OCI-LY7 (cell line): ENCODE data around the gene SLC1A3. TPM values are rescaled to one million over a fixed set of nuclear protein-coding genes. Genes with fewer than 3 reads are reported as not detected.

Experiments used
- BruUV-seq: library from RNA; stranded (reverse); fragments of 400-500 nt; replicated peaks from 2 replicates; lab custom pipeline; 2021; lab: Mats Ljungman, UMichigan
- CTCF ChIA-PET: fragments of 300-600 bp; sonication (Branson Sonifier 250); formaldehyde crosslinking; loops from one replicate; lab custom pipeline; 2022; ENCODE audit warnings: antibody characterized with exemption; ENCODE audit not compliant: unreplicated experiment; lab: Charles Lee
- POLR2A ChIA-PET: fragments of 300-600 bp; sonication (Branson Sonifier 250); formaldehyde crosslinking; loops from one replicate; lab custom pipeline; 2022; ENCODE audit warnings: antibody characterized with exemption; lab: Charles Lee
- DNase-seq: peaks from one replicate; pipeline ENCODE4 v3.0.0-alpha.2; 2015; ENCODE audit warnings: low spot score
- H2AFZ ChIP-seq: fragments of 200-600 bp; sonication (generic), shearing (Covaris generic); 2 replicates; pipeline ENCODE4 v1.6.1; 2014; ENCODE audit warnings: mild to moderate bottlenecking, antibody characterized with exemption, low read length, moderate library complexity
- H3K27ac ChIP-seq: fragments of 200-600 bp; sonication (generic); 2 replicates; pipeline ENCODE4 v1.5.1; 2014; ENCODE audit warnings: mixed run types, low read depth, mild to moderate bottlenecking, moderate library complexity, low read length, inconsistent platforms; ENCODE audit not compliant: poor library complexity, severe bottlenecking
- H3K36me3 ChIP-seq: fragments of 200-600 bp; sonication (generic); 2 replicates; pipeline ENCODE4 v1.6.1; 2014; ENCODE audit warnings: mild to moderate bottlenecking, antibody characterized with exemption, low read length, moderate library complexity, mixed read lengths; ENCODE audit not compliant: insufficient read depth
- H3K4me1 ChIP-seq: fragments of 200-600 bp; sonication (generic); 2 replicates; pipeline ENCODE4 v1.5.1; 2014; ENCODE audit warnings: mild to moderate bottlenecking, low read length; ENCODE audit not compliant: insufficient read depth, poor library complexity, severe bottlenecking
- H3K4me2 ChIP-seq: fragments of 200-600 bp; sonication (generic); 2 replicates; pipeline ENCODE4 v1.6.1; 2014; ENCODE audit warnings: mild to moderate bottlenecking, low read length
- H3K4me3 ChIP-seq: fragments of 200-600 bp; sonication (generic); 2 replicates; pipeline ENCODE4 v1.5.1; 2014; ENCODE audit warnings: mild to moderate bottlenecking, low read depth, low read length; ENCODE audit not compliant: poor library complexity, severe bottlenecking
- H3K79me2 ChIP-seq: fragments of 200-600 bp; sonication (generic); 2 replicates; pipeline ENCODE4 v1.6.1; 2016; ENCODE audit warnings: low read depth, mild to moderate bottlenecking, low read length, moderate library complexity, mixed read lengths; ENCODE audit not compliant: insufficient read depth
- H3K9me2 ChIP-seq: fragments of 200-600 bp; sonication (generic); 2 replicates; pipeline ENCODE4 v1.6.1; 2016; ENCODE audit warnings: mild to moderate bottlenecking, low read length, mixed read lengths; ENCODE audit not compliant: insufficient read depth
- H3K9me3 ChIP-seq: fragments of 200-600 bp; sonication (generic); 2 replicates; pipeline ENCODE4 v1.6.1; 2014; ENCODE audit warnings: mild to moderate bottlenecking, mixed run types, low read length, mixed read lengths
- H4K20me1 ChIP-seq: fragments of 200-600 bp; sonication (generic); 2 replicates; pipeline ENCODE4 v1.6.1; 2014; ENCODE audit warnings: mild to moderate bottlenecking, antibody characterized with exemption, low read length, moderate library complexity, mixed read lengths; ENCODE audit not compliant: insufficient read depth
- EZH2phosphoT487 ChIP-seq: fragments of 200-600 bp; sonication (generic); IDR thresholded peaks from 2 replicates; pipeline ENCODE4 v1.6.1; 2018; ENCODE audit warnings: low read depth, borderline replicate concordance, mild to moderate bottlenecking, mixed run types, antibody characterized with exemption, low read length, moderate library complexity, mixed read lengths
- intact Hi-C: fragments of 100-400 bp; cut with micrococcal nuclease; formaldehyde crosslinking; loops from one replicate; pipeline ENCODE4 v1.10.0; 2022; ENCODE audit not compliant: unreplicated experiment
- total RNA-seq, 2 experiments: library from RNA; depleted of rRNA in 1 of 2; stranded (reverse); fragments of >200 nt in 1 of 2; shearing (Covaris generic) in 1 of 2; gene quantifications; 2 replicates each; pipeline ENCODE4 v1.2.3, GENCODE V29; 2014 to 2022
- TF ChIP-seq, protein P1 (sequence below): fragments of 200-600 bp; sonication (generic); conservative IDR thresholded peaks from 2 replicates; pipeline ENCODE4 v1.5.1; 2014; ENCODE audit warnings: mild to moderate bottlenecking, antibody characterized with exemption, low read length, moderate library complexity, mixed read lengths

SLC1A3 gene
- total RNA-seq, 2 experiments from 2014 or later = not detected

DNA sequence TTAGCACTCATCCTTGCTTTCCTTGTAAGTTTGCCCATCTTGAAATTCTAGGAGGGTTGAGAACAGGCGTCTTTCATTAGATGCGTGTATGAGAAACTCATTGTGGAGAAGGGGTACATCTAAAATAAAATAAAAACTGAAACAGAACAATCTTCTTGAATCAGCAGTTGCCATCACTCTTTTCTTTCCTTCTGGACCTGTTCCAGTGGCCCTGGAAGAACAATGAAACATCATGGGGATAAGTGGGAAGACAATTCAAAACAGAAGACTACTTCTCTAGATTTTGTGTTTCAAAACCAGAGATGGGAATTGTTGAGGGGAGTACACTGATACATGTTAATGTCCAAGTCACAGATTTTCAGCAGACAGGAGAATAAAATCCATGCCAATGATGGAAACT is 59.9 kb downstream of the SLC1A3 start:
- POLR2A ChIA-PET = no interaction called here

DNA sequence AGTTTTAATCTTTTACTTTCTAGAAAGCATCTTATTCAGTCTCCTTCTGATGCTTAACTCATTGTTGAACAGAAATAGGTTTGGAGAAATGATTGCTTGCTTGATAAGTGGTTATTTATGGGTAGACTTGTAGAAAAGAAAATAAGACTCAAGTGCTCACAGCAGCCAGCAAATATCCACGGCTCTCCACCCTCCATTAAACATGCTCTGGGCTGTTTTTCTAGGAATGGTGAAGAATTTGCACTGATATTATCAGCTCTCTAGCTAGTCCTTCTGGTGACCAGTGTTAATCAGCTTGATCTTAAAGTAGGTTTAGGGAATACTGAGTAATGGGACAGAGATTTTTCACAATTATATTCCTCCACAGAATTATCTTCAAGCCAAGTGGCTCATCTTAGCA is 60.6 kb downstream of the SLC1A3 start:
- TF ChIP-seq, protein P1, sequence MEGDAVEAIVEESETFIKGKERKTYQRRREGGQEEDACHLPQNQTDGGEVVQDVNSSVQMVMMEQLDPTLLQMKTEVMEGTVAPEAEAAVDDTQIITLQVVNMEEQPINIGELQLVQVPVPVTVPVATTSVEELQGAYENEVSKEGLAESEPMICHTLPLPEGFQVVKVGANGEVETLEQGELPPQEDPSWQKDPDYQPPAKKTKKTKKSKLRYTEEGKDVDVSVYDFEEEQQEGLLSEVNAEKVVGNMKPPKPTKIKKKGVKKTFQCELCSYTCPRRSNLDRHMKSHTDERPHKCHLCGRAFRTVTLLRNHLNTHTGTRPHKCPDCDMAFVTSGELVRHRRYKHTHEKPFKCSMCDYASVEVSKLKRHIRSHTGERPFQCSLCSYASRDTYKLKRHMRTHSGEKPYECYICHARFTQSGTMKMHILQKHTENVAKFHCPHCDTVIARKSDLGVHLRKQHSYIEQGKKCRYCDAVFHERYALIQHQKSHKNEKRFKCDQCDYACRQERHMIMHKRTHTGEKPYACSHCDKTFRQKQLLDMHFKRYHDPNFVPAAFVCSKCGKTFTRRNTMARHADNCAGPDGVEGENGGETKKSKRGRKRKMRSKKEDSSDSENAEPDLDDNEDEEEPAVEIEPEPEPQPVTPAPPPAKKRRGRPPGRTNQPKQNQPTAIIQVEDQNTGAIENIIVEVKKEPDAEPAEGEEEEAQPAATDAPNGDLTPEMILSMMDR = no peak
- TF ChIP-seq EZH2phosphoT487 = no peak
- POLR2A ChIA-PET = no interaction called here
- no peaks in the 10 kb centered on the region for H3K79me2 ChIP-seq
- no peaks in the 10 kb centered on the region for H3K9me3 ChIP-seq
- no TSS peak for BruUV-seq
- H3K36me3 ChIP-seq = no peaks in the 10 kb centered on the region
- H3K9me2 ChIP-seq = no peaks in the 10 kb centered on the region
- no peak overlapping the region for H2AFZ ChIP-seq
- intact Hi-C loops = no loop called here
- no peak overlapping the region for H3K27ac ChIP-seq
- no peaks in the 10 kb centered on the region for H3K4me1 ChIP-seq
- no peak overlapping the region for H3K4me3 ChIP-seq
- H4K20me1 ChIP-seq = no peaks in the 10 kb centered on the region
- CTCF ChIA-PET = no interaction called here
- no peak overlapping the region for H3K4me2 ChIP-seq
- DNase-seq = no peak

More for the DNA sequence above, 59.9 kb downstream of the SLC1A3 start:
- Histone ChIP-seq H3K27ac (no peak overlapping the region), H4K20me1 (no peaks in the 10 kb centered on the region), H3K4me1 (no peaks in the 10 kb centered on the region), H2AFZ (no peak overlapping the region), H3K79me2 (no peaks in the 10 kb centered on the region), H3K4me3 (no peak overlapping the region), H3K4me2 (no peak overlapping the region), H3K9me2 (no peaks in the 10 kb centered on the region), H3K9me3 (no peaks in the 10 kb centered on the region), H3K36me3 (no peaks in the 10 kb centered on the region)
- CTCF ChIA-PET = no interaction called here
- BruUV-seq = no TSS peak
- TF ChIP-seq, protein P1 = no peak
- no peak for DNase-seq
- intact Hi-C loops = no loop called here

DNA sequence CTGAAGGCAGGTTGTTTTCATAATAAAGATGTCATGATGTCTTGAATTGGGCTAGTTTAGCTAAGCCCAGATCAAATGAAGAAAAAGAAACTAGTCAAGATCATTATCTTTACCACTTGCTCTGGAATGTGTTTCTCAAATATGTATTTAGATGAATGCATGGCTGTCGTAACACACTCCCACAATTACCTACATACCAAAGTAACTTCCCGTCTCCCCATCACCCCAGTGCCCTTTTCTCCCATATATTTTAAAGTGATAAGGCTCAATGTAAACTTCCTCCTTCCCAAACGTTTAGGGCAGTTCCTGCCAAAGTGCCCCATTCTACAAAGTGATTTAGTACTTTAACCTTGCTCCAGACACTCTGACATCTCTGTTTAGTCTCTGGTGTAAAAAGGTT is 61.4 kb downstream of the SLC1A3 start:
- CTCF ChIA-PET = no interaction called here
- no peak for DNase-seq
- Histone ChIP-seq H4K20me1 (no peaks in the 10 kb centered on the region), H3K4me3 (no peak overlapping the region), H3K9me3 (no peaks in the 10 kb centered on the region), H2AFZ (no peak overlapping the region), H3K79me2 (no peaks in the 10 kb centered on the region), H3K4me1 (no peaks in the 10 kb centered on the region), H3K36me3 (no peaks in the 10 kb centered on the region), H3K4me2 (no peak overlapping the region), H3K27ac (no peak overlapping the region), H3K9me2 (no peaks in the 10 kb centered on the region)
- POLR2A ChIA-PET = no interaction called here
- TF ChIP-seq, protein P1 = no peak
- TF ChIP-seq EZH2phosphoT487 = no peak
- intact Hi-C loops = no loop called here
- BruUV-seq = no TSS peak
